GM18499 (cell line): ENCODE data around the gene PLPP4.

Experiments
- ATAC-seq: cut with Tn5 transposase; IDR thresholded peaks from one replicate; pipeline ENCODE4 v1.9.1; 2021; ENCODE audit warnings: moderate number of reproducible peaks; ENCODE audit not compliant: insufficient read depth, unreplicated experiment

The PLPP4 gene

GRCh38 chr10:120456626-120457430, at the start of gene PLPP4:
TSS of gene PLPP4 (plus strand) at chr10:120457227. CDS start at chr10:120457306, 79 bp downstream.
- no peak for ATAC-seq

- no peak for ATAC-seq
Observed at GRCh38 chr10:120409816-120410215, 47.2 kb upstream of the PLPP4 start.

- ATAC-seq: no peak
Observed at GRCh38 chr10:120414946-120415345, 42.1 kb upstream of the PLPP4 start.

GRCh38 chr10:120415709-120416330, 41.2 kb upstream of the PLPP4 start:
- ATAC-seq: no peak

- ATAC-seq: no peak
Observed at GRCh38 chr10:120420421-120420820, 36.6 kb upstream of the PLPP4 start.

GRCh38 chr10:120421250-120421649, 35.8 kb upstream of the PLPP4 start:
- no peak for ATAC-seq

- ATAC-seq: no peak
Observed at GRCh38 chr10:120422457-120422856, 34.6 kb upstream of the PLPP4 start.

- ATAC-seq: no peak
Observed at GRCh38 chr10:120423431-120424197, 33.4 kb upstream of the PLPP4 start.

- no peak for ATAC-seq
Observed at GRCh38 chr10:120424198-120424464, 32.9 kb upstream of the PLPP4 start.

GRCh38 chr10:120426306-120426705, 30.7 kb upstream of the PLPP4 start:
- no peak for ATAC-seq

- ATAC-seq: no peak
Observed at GRCh38 chr10:120428754-120429153, 28.3 kb upstream of the PLPP4 start.

- no peak for ATAC-seq
Observed at GRCh38 chr10:120429395-120429794, 27.6 kb upstream of the PLPP4 start.

- no peak for ATAC-seq
Observed at GRCh38 chr10:120431251-120431651, 25.8 kb upstream of the PLPP4 start.

- no peak for ATAC-seq
Observed at GRCh38 chr10:120432209-120432608, 24.8 kb upstream of the PLPP4 start.

GRCh38 chr10:120433141-120433540, 23.9 kb upstream of the PLPP4 start:
- ATAC-seq: no peak

GRCh38 chr10:120436439-120437112, 20.5 kb upstream of the PLPP4 start:
- ATAC-seq: no peak

GRCh38 chr10:120437541-120437940, 19.5 kb upstream of the PLPP4 start:
- ATAC-seq: no peak

GRCh38 chr10:120451968-120452367, 5.1 kb upstream of the PLPP4 start:
- ATAC-seq: no peak

- no peak for ATAC-seq
Observed at GRCh38 chr10:120453319-120453718, 3.7 kb upstream of the PLPP4 start.

GRCh38 chr10:120453886-120454285, 3.1 kb upstream of the PLPP4 start:
- no peak for ATAC-seq

- no peak for ATAC-seq
Observed at GRCh38 chr10:120455004-120455403, 2.0 kb upstream of the PLPP4 start.
